Aorta (tissue), 5 donors: ENCODE data around the gene ATXN1. TPM values are rescaled to one million over a fixed set of nuclear protein-coding genes. Genes with fewer than 3 reads are reported as not detected.

Source experiments
- ATAC-seq: fragments of 200-7000 bp; cut with Tn5 transposase; one replicate; pipeline ENCODE4 v1.9.1; 2022; ENCODE audit warnings: moderate library complexity; ENCODE audit not compliant: low FRiP score
- DNase-seq, 2 donors: peaks; one replicate each; pipeline ENCODE4 v3.0.0-alpha.2; 2020
- H3K27ac ChIP-seq, 2 donors: one replicate each; pipeline ENCODE4 v1.5.1; 2013; ENCODE audit warnings: low read length in 2 of 2, mild to moderate bottlenecking in 2 of 2, moderate library complexity in 2 of 2, control low read depth in 1 of 2, inconsistent platforms in 1 of 2, low read depth in 1 of 2
- H3K27me3 ChIP-seq, 2 donors: one replicate each; pipeline ENCODE4 v1.6.1; 2013; ENCODE audit warnings: control low read depth in 1 of 2, low read length in 1 of 2, mild to moderate bottlenecking in 1 of 2, moderate library complexity in 1 of 2; ENCODE audit not compliant: insufficient read depth in 2 of 2, control insufficient read depth in 1 of 2
- H3K36me3 ChIP-seq, 2 donors: one replicate each; pipeline ENCODE4 v1.6.1; 2013; ENCODE audit warnings: control low read depth in 1 of 2, low read length in 1 of 2, mild to moderate bottlenecking in 1 of 2; ENCODE audit not compliant: insufficient read depth in 2 of 2, control insufficient read depth in 1 of 2
- H3K4me1 ChIP-seq, 2 donors: one replicate each; pipeline ENCODE4 v1.6.1; 2013; ENCODE audit warnings: low read length in 2 of 2, control low read depth in 1 of 2, mild to moderate bottlenecking in 1 of 2, moderate library complexity in 1 of 2; ENCODE audit not compliant: insufficient read depth in 2 of 2, control insufficient read depth in 1 of 2
- H3K4me3 ChIP-seq, 2 donors: one replicate each; pipeline ENCODE4 v1.5.1; 2013; ENCODE audit warnings: low read length in 2 of 2, control low read depth in 1 of 2, mild to moderate bottlenecking in 1 of 2
- H3K9me3 ChIP-seq: one replicate; pipeline ENCODE4 v1.6.1; 2013; ENCODE audit warnings: mild to moderate bottlenecking, low read length; ENCODE audit not compliant: control insufficient read depth
- WGBS, 2 donors: extraction: QIAGEN DNeasy Blood & Tissue Kit; methylation state at CpG; one replicate each; pipeline ENCODE4 v1.1.7; 2013; 5-methylcytosine and 5-hydroxymethylcytosine counted together
- intact Hi-C, 2 donors: fragments of 100-400 bp; cut with DNase I; formaldehyde crosslinking; loops; one replicate each; pipeline versions ENCODE4 v1.14.2 to v1.15.0; 2022
- polyA plus RNA-seq, 2 donors: library from polyadenylated mRNA; stranded (reverse); fragments of 200-250 nt; gene quantifications; one replicate each; pipeline ENCODE4 v1.2.3, GENCODE V29; 2013
- total RNA-seq, 2 donors: library from RNA; stranded (reverse); fragmentation: NEBNext Ultra II Directional; extraction: Animal tissue kit (Norgen Biotek cat#: 25700); gene quantifications; one replicate each; pipeline ENCODE4 v1.2.1, GENCODE V29; 2021
- donor health status: healthy with polysubstance abuse.
- donor health status: Bipolar disorder and iron deficiency.
- donor health status: DM: no; HTN: no; CAD: no.
- donor health status: DM: no; HTN: no; CAD: no.
- donor health status: DM: yes; HTN: yes; CAD: no.

The ATXN1 gene
- total and polyA plus RNA-seq, 4 donors: 11.5 to 85.5 (median 45.8) TPM

GRCh38 chr6:16698997-16699868 lies 62.0 kb downstream of the ATXN1 start:
- no peaks in the 10 kb centered on the region for H3K36me3 ChIP-seq
- no peaks in the 10 kb centered on the region for H3K9me3 ChIP-seq
- peaks cover 2 to 8% of the 10 kb centered on the region in 2 donors for H3K4me1 ChIP-seq
- DNase-seq (no peak), ATAC-seq (no peak)
- H3K4me3 ChIP-seq: no peak overlapping the region
- intact Hi-C loops: no loop called here
- WGBS, 2 donors: 29 to 35% methylated on average over 7 of the region's 7 CpGs
- peak overlapping the region in 1 of 2 donors; percentile 51 for H3K27ac ChIP-seq
- H3K27me3 ChIP-seq: no peaks in the 10 kb centered on the region

GRCh38 chr6:16698162-16698533 lies 63.1 kb downstream of the ATXN1 start:
- Histone ChIP-seq H3K4me1 (peaks cover 2 to 8% of the 10 kb centered on the region in 2 donors), H3K36me3 (no peaks in the 10 kb centered on the region), H3K27ac (no peak overlapping the region), H3K9me3 (no peaks in the 10 kb centered on the region), H3K27me3 (no peaks in the 10 kb centered on the region), H3K4me3 (no peak overlapping the region)
- 67 to 75% methylated on average over 1 of the region's 1 CpG for WGBS, 2 donors
- DNase-seq (no peak), ATAC-seq (no peak)
- intact Hi-C loops: no loop called here

- peaks cover 2 to 8% of the 10 kb centered on the region in 2 donors for H3K4me1 ChIP-seq
- intact Hi-C loops: no loop called here
- no peak for ATAC-seq
- no peak overlapping the region for H3K4me3 ChIP-seq
- H3K9me3 ChIP-seq: no peaks in the 10 kb centered on the region
- 75 to 83% methylated on average over 7 of the region's 7 CpGs for WGBS, 2 donors
- DNase-seq: no peak
- no peak overlapping the region for H3K27ac ChIP-seq
- H3K36me3 ChIP-seq: no peaks in the 10 kb centered on the region
- no peaks in the 10 kb centered on the region for H3K27me3 ChIP-seq
Observed at GRCh38 chr6:16697437-16698161, 63.7 kb downstream of the ATXN1 start.

GRCh38 chr6:16696496-16696895 lies 64.8 kb downstream of the ATXN1 start:
- no peaks in the 10 kb centered on the region for H3K36me3 ChIP-seq
- intact Hi-C loops: no loop called here
- no peak overlapping the region for H3K27ac ChIP-seq
- DNase-seq (no peak), ATAC-seq (no peak)
- 97% methylated on average over 2 of the region's 2 CpGs for WGBS, 2 donors
- H3K9me3 ChIP-seq: no peaks in the 10 kb centered on the region
- H3K27me3 ChIP-seq: no peaks in the 10 kb centered on the region
- peaks cover 2 to 8% of the 10 kb centered on the region in 2 donors for H3K4me1 ChIP-seq
- no peak overlapping the region for H3K4me3 ChIP-seq

- intact Hi-C loops: no loop called here
- H3K36me3 ChIP-seq: no peaks in the 10 kb centered on the region
- no peak overlapping the region for H3K27ac ChIP-seq
- ATAC-seq (no peak), DNase-seq (no peak)
- WGBS, 2 donors: 87 to 91% methylated on average over 4 of the region's 4 CpGs
- no peak overlapping the region for H3K4me3 ChIP-seq
- H3K27me3 ChIP-seq: no peaks in the 10 kb centered on the region
- H3K9me3 ChIP-seq: no peaks in the 10 kb centered on the region
- peaks cover 2% of the 10 kb centered on the region in 2 donors for H3K4me1 ChIP-seq
Observed at GRCh38 chr6:16694781-16695578, 66.3 kb downstream of the ATXN1 start.

GRCh38 chr6:16691324-16691723 lies 69.9 kb downstream of the ATXN1 start:
- Histone ChIP-seq H3K27me3 (no peaks in the 10 kb centered on the region), H3K27ac (no peak overlapping the region), H3K36me3 (no peaks in the 10 kb centered on the region), H3K4me3 (no peak overlapping the region), H3K9me3 (no peaks in the 10 kb centered on the region), H3K4me1 (no peaks in the 10 kb centered on the region)
- DNase-seq (no peak), ATAC-seq (no peak)
- intact Hi-C loops: no loop called here

- intact Hi-C loops: no loop called here
- Histone ChIP-seq H3K4me3 (no peak overlapping the region), H3K27me3 (no peaks in the 10 kb centered on the region), H3K36me3 (no peaks in the 10 kb centered on the region), H3K4me1 (no peaks in the 10 kb centered on the region), H3K27ac (no peak overlapping the region), H3K9me3 (no peaks in the 10 kb centered on the region)
- ATAC-seq (no peak), DNase-seq (no peak)
- WGBS, 2 donors: 92 to 93% methylated on average over 7 of the region's 7 CpGs
Observed at GRCh38 chr6:16690608-16691142, 70.6 kb downstream of the ATXN1 start.

GRCh38 chr6:16689788-16690607 lies 71.3 kb downstream of the ATXN1 start:
- Histone ChIP-seq H3K4me1 (no peaks in the 10 kb centered on the region), H3K9me3 (no peaks in the 10 kb centered on the region), H3K27ac (no peak overlapping the region), H3K4me3 (no peak overlapping the region), H3K27me3 (no peaks in the 10 kb centered on the region), H3K36me3 (no peaks in the 10 kb centered on the region)
- ATAC-seq (no peak), DNase-seq (no peak)
- WGBS, 2 donors: 90 to 92% methylated on average over 3 of the region's 3 CpGs
- intact Hi-C loops: no loop called here
